HEK293T (cell line): ENCODE data around the gene KCNQ1.

Experiments used
- CTCF ChIA-PET: fragments of 350-600 bp; formaldehyde crosslinking; extraction: SDS; loops from one replicate; lab custom pipeline; 2021; ENCODE audit warnings: antibody characterized with exemption, inconsistent platforms; lab: Yijun Ruan, JAX
- POLR2A ChIA-PET: fragments of 350-600 bp; formaldehyde crosslinking; extraction: SDS; loops from one replicate; lab custom pipeline; 2020; ENCODE audit warnings: antibody characterized with exemption, inconsistent platforms; lab: Yijun Ruan, JAX
- DNase-seq: peaks from one replicate; pipeline ENCODE4 v3.0.0; 2012; ENCODE audit warnings: mixed read lengths; ENCODE audit errors: extremely low spot score
- ARNT ChIP-seq: fragments of 450-650 bp; IDR thresholded peaks from 2 replicates; pipeline ENCODE4 v1.6.1; 2017; ENCODE audit warnings: mild to moderate bottlenecking
- BHLHE40 ChIP-seq: fragments of 450-650 bp; IDR thresholded peaks from 2 replicates; pipeline ENCODE4 v1.6.1; 2016; ENCODE audit warnings: mild to moderate bottlenecking, moderate library complexity, borderline replicate concordance
- CTBP1 ChIP-seq: fragments of 450-650 bp; IDR thresholded peaks from 2 replicates; pipeline ENCODE4 v1.6.1; 2016; ENCODE audit warnings: borderline replicate concordance
- ELF4 ChIP-seq: fragments of 450-650 bp; IDR thresholded peaks from 2 replicates; pipeline ENCODE4 v1.6.1; 2017; ENCODE audit warnings: antibody characterized with exemption
- FOXA1 ChIP-seq: fragments of 450-650 bp; IDR thresholded peaks from 2 replicates; pipeline ENCODE4 v1.6.1; 2016; ENCODE audit warnings: mild to moderate bottlenecking
- FOXK2 ChIP-seq: fragments of 450-650 bp; IDR thresholded peaks from 2 replicates; pipeline ENCODE4 v1.6.1; 2016; ENCODE audit warnings: mild to moderate bottlenecking
- FOXM1 ChIP-seq: fragments of 450-650 bp; IDR thresholded peaks from 2 replicates; pipeline ENCODE4 v1.6.1; 2017; ENCODE audit warnings: mild to moderate bottlenecking, borderline replicate concordance
- HDGF ChIP-seq: fragments of 450-650 bp; IDR thresholded peaks from 2 replicates; pipeline ENCODE4 v1.6.1; 2017; ENCODE audit warnings: antibody characterized with exemption, borderline replicate concordance
- L3MBTL2 ChIP-seq: fragments of 450-650 bp; conservative IDR thresholded peaks from 2 replicates; pipeline ENCODE4 v1.6.1; 2016; ENCODE audit warnings: mild to moderate bottlenecking
- LEF1 ChIP-seq: fragments of 450-650 bp; IDR thresholded peaks from 2 replicates; pipeline ENCODE4 v1.6.1; 2017; ENCODE audit warnings: mild to moderate bottlenecking, borderline replicate concordance
- NFRKB ChIP-seq: fragments of 450-650 bp; IDR thresholded peaks from 2 replicates; pipeline ENCODE4 v1.6.1; 2016; ENCODE audit warnings: mild to moderate bottlenecking, moderate library complexity
- PKNOX1 ChIP-seq: fragments of 450-650 bp; IDR thresholded peaks from 2 replicates; pipeline ENCODE4 v1.6.1; 2016
- SP1 ChIP-seq: fragments of 450-650 bp; IDR thresholded peaks from 2 replicates; pipeline ENCODE4 v1.6.1; 2017
- SUZ12 ChIP-seq: fragments of 450-650 bp; IDR thresholded peaks from 2 replicates; pipeline ENCODE4 v1.6.1; 2016; ENCODE audit warnings: mild to moderate bottlenecking
- TARDBP ChIP-seq: fragments of 450-650 bp; IDR thresholded peaks from 2 replicates; pipeline ENCODE4 v1.6.1; 2016
- ZNF384 ChIP-seq: fragments of 450-650 bp; IDR thresholded peaks from 2 replicates; pipeline ENCODE4 v1.6.1; 2016

KCNQ1 gene

GRCh38 chr11:2893935-2894334 is 449.1 kb downstream of the KCNQ1 start:
- ChIA-PET POLR2A (interaction anchor here (2.7 kb wide), 1 partner anchor 361 kb away, joined by 24 read pairs; no protein-coding TSS in a partner anchor), CTCF (no interaction called here)
- DNase-seq, result no peak
- TF ChIP-seq ARNT (no peak), FOXM1 (no peak), ZNF384 (no peak), ELF4 (no peak), SP1 (no peak), L3MBTL2 (no peak), HDGF (no peak), SUZ12 (no peak), PKNOX1 (no peak), NFRKB (no peak), LEF1 (no peak), TARDBP (no peak), BHLHE40 (no peak), FOXK2 (no peak), FOXA1 (no peak), CTBP1 (no peak)

- TF ChIP-seq TARDBP, result no peak
- no peak for TF ChIP-seq NFRKB
- no peak for TF ChIP-seq FOXK2
- TF ChIP-seq PKNOX1, result no peak
- CTCF ChIA-PET, result interaction anchor here (0.6 to 1.5 kb wide), 2 partner anchors 139 to 363 kb away, joined by 4 to 8 read pairs; no protein-coding TSS in a partner anchor
- POLR2A ChIA-PET, result no interaction called here
- no peak for DNase-seq
These were observed 451.2 kb downstream of the KCNQ1 start for GRCh38 chr11:2896047-2896446.

GRCh38 chr11:2897048-2897447 is 452.2 kb downstream of the KCNQ1 start:
- CTCF ChIA-PET, result no interaction called here
- POLR2A ChIA-PET, result no interaction called here
- DNase-seq, result no peak
- TF ChIP-seq SP1 (no peak), SUZ12 (no peak), ARNT (no peak), LEF1 (no peak), HDGF (no peak), CTBP1 (no peak), BHLHE40 (no peak)

- DNase-seq, result no peak
- POLR2A ChIA-PET, result no interaction called here
These were observed 453.7 kb downstream of the KCNQ1 start for GRCh38 chr11:2898366-2899079.

More at GRCh38 chr11:2898366-2899079, 453.7 kb downstream of the KCNQ1 start:
- CTCF ChIA-PET, result no interaction called here
- no peak for TF ChIP-seq HDGF
- TF ChIP-seq SP1, result no peak
